ENCODE measurements around the gene HIP1R.

DNA sequence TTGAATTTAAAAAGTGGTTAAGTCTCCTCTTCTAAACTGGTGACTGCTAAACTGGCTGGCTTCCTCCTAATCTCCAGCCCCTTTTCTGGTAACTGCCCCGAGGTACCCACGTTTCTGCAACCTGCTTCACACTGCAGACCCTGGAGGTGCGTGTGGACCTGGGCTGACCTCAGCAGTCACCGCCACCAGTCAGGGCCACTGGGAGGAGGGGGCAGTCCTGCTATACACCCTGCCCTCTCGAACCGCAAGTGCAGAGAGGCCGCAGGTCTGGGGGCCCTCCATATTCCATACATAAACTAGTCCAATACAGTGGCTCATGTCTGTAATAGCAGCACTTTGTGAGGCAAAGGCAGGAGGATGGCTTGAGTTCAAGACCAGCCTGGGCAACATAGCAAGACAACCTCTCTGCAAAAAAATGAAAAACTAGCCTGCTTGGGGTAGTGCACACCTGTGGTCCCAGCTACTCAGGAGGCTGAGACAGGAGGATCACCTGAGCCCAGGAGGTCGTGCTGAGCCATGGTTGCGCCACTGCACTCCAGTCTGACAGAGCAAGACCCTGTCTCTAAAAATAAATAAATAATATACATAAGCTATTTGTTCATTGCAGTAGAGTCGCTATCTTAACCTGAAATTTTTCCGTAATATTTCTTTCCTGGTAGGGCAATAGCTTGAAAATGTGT is 35.0 kb downstream of the HIP1R start:
- TF ChIP-seq, protein P1, sequence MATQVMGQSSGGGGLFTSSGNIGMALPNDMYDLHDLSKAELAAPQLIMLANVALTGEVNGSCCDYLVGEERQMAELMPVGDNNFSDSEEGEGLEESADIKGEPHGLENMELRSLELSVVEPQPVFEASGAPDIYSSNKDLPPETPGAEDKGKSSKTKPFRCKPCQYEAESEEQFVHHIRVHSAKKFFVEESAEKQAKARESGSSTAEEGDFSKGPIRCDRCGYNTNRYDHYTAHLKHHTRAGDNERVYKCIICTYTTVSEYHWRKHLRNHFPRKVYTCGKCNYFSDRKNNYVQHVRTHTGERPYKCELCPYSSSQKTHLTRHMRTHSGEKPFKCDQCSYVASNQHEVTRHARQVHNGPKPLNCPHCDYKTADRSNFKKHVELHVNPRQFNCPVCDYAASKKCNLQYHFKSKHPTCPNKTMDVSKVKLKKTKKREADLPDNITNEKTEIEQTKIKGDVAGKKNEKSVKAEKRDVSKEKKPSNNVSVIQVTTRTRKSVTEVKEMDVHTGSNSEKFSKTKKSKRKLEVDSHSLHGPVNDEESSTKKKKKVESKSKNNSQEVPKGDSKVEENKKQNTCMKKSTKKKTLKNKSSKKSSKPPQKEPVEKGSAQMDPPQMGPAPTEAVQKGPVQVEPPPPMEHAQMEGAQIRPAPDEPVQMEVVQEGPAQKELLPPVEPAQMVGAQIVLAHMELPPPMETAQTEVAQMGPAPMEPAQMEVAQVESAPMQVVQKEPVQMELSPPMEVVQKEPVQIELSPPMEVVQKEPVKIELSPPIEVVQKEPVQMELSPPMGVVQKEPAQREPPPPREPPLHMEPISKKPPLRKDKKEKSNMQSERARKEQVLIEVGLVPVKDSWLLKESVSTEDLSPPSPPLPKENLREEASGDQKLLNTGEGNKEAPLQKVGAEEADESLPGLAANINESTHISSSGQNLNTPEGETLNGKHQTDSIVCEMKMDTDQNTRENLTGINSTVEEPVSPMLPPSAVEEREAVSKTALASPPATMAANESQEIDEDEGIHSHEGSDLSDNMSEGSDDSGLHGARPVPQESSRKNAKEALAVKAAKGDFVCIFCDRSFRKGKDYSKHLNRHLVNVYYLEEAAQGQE (IDR thresholded peaks at IDR 0.05; ENCODE audit: low read depth): no peak
- TF ChIP-seq ZBTB7A (IDR thresholded peaks at IDR 0.05; ENCODE audit: low read depth): no peak
- TF ChIP-seq MAX (IDR thresholded peaks at IDR 0.05): no peak
- TF ChIP-seq EP300 (IDR thresholded peaks at IDR 0.05; ENCODE audit: borderline replicate concordance): no peak

Measured in Ishikawa (cell line).